ENCODE results near the gene PERM1.

- no peak for TF ChIP-seq ZNF274 (IDR thresholded peaks at IDR 0.05; ENCODE audit: low read depth, low read length)
- TF ChIP-seq SUZ12 (IDR thresholded peaks at IDR 0.05; ENCODE audit: extremely low read depth, insufficient read depth, insufficient read length): no peak
These were observed 18.6 kb upstream of the PERM1 start for GRCh38 chr1:1000357-1001056.
